Subcutaneous adipose tissue (tissue), 4 donors: ENCODE measurements around the gene RHOH. TPM values are rescaled to one million over a fixed set of nuclear protein-coding genes. Genes with fewer than 3 reads are reported as not detected.

ENCODE experiments used
- total RNA-seq, 4 donors: library from RNA; depleted of rRNA; stranded (reverse); fragments of >200 nt; gene quantifications; one replicate each; pipeline ENCODE4 v1.1.0, GENCODE V29; 2016
- TF ChIP-seq, protein P1 (sequence below): fragments of 450-650 bp; IDR thresholded peaks from one replicate; pipeline ENCODE4 v1.5.1; 2016; ENCODE audit warnings: low read depth, mild to moderate bottlenecking, control low read depth, antibody characterized with exemption, moderate library complexity

RHOH gene
- total RNA-seq, 4 donors from 2014 or later = 2.1 to 7.0 (median 3.7) TPM

GRCh38 chr4:40246011-40246900, 49.4 kb downstream of the RHOH start:
- TF ChIP-seq, protein P1, sequence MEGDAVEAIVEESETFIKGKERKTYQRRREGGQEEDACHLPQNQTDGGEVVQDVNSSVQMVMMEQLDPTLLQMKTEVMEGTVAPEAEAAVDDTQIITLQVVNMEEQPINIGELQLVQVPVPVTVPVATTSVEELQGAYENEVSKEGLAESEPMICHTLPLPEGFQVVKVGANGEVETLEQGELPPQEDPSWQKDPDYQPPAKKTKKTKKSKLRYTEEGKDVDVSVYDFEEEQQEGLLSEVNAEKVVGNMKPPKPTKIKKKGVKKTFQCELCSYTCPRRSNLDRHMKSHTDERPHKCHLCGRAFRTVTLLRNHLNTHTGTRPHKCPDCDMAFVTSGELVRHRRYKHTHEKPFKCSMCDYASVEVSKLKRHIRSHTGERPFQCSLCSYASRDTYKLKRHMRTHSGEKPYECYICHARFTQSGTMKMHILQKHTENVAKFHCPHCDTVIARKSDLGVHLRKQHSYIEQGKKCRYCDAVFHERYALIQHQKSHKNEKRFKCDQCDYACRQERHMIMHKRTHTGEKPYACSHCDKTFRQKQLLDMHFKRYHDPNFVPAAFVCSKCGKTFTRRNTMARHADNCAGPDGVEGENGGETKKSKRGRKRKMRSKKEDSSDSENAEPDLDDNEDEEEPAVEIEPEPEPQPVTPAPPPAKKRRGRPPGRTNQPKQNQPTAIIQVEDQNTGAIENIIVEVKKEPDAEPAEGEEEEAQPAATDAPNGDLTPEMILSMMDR = no peak

DNA sequence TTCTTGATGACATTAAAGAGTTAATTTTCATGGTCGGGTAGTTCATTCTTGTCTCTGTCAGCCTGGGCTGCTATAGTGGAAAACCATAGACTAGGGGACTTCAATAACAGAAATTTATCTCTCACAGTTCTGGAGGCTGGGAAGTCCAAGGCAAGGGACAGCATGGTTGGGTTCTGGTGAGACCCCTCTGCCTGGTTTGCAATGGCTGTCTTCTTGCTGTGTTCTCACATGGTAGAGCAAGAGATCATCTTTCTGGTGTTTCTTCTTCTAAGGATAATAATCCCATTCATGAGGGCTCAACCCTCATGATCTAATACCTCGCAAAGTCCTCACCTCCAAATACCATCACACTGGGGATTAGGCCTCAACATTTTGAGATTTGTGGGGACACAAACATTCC, 50.1 kb downstream of the RHOH start:
- TF ChIP-seq, protein P1 = no peak

DNA sequence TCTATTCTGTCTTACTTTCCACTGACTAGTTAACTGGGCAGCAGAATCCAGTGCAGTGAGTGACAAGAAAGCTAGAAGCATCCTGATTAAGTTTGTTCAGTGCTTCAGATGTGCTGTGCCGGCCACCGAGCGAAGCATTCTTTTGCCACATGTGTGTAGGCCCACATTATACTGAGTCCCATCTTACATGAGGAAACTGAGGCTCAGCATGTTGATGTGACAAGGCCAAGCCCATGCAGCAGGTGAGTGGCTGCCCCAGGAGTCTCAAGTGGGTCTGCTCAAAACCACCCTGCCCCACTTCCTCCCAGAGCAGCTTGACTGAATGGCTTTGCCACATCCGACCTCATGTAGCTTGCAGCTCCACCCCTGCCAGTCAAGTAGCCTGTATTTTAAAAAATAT, 50.5 kb downstream of the RHOH start:
- TF ChIP-seq, protein P1 = no peak

DNA sequence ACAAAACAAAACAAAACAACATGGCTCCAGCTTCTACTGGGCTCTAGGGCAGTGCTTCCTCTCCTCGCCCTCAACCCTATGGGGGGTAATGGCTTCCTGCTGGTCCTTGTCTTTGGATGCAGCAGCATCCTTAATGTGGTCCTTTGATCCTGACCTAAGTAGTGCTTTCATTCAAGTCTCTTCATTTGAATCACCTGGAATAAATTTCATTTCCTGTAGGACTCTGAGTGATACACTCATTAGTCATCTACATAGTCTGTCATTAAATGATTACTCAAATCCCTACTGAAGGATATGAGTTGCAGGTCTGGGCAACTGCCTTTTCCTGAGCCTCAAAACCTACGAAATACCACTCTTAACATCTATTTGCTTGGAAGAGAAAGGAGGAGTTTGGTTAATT, 54.5 kb downstream of the RHOH start:
- TF ChIP-seq, protein P1 = no peak

DNA sequence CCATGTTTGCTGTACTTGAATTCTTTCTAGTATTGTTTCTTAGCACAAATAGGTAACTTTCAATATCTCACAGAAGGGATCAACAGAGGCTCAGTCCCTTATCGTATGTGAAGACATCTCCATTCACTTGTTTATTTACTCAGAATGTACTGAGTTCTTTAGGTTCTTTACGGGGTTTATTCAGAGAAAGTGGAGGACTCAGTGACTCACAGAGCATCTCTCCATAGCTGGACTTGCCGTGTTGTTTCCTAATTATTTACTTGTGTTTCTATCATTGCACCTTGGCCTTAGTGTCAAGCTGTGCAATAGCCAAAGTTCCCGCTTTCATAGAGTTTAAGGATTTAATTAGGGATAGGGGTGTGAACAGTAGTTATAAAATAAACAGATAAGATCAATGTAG, 57.1 kb downstream of the RHOH start:
- TF ChIP-seq, protein P1 = no peak

- TF ChIP-seq, protein P1 = no peak
Observed at GRCh38 chr4:40254608-40255392, 58.0 kb downstream of the RHOH start.
